Measurements from ENCODE around the gene MACROD2.

- no peak for TF ChIP-seq CTCF (conservative IDR thresholded peaks at IDR 0.05 in 1 of 2, IDR thresholded peaks at IDR 0.05 in 1 of 2; ENCODE audit: extremely low read depth in 1 of 2, insufficient read depth in 1 of 2, low read depth in 1 of 2, low read length in 2 of 2)
- no peak for TF ChIP-seq EZH2 (IDR thresholded peaks at IDR 0.05; ENCODE audit: borderline replicate concordance, low read length)
Observed at GRCh38 chr20:14824996-14825395, 829.7 kb downstream of the MACROD2 start.

All from mammary epithelial cell (primary cell).